Nephron (organoid): Measurements from ENCODE around the gene DCTN2.

Experiments
- H3K27ac Mint-ChIP-seq, 3 experiments: 2 replicates each; pipeline ENCODE4 v1.8.0; 2020; ENCODE audit warnings: mixed read lengths in 3 of 3, mild to moderate bottlenecking in 2 of 3, moderate library complexity in 1 of 3
- H3K27me3 Mint-ChIP-seq: 2 replicates; pipeline ENCODE4 v1.8.0; 2021; ENCODE audit warnings: low read depth, mild to moderate bottlenecking, moderate library complexity, mixed read lengths
- H3K36me3 Mint-ChIP-seq: 2 replicates; pipeline ENCODE4 v1.8.0; 2020; ENCODE audit warnings: low read depth, mixed read lengths
- H3K4me1 Mint-ChIP-seq: 2 replicates; pipeline ENCODE4 v1.8.0; 2020; ENCODE audit warnings: mixed read lengths
- H3K4me3 Mint-ChIP-seq, 3 experiments: 2 replicates each; pipeline ENCODE4 v1.8.0; 2020; ENCODE audit warnings: mild to moderate bottlenecking in 3 of 3, mixed read lengths in 3 of 3, moderate library complexity in 2 of 3
- H3K9me3 Mint-ChIP-seq: 2 replicates; pipeline ENCODE4 v1.8.0; 2020; ENCODE audit warnings: mixed read lengths
- CTCF ChIP-seq, 3 experiments: fragments of 200-600 bp; sonication (generic); IDR thresholded peaks; one replicate each; pipeline ENCODE4 v1.5.0; 2021; ENCODE audit warnings: antibody characterized with exemption in 3 of 3; ENCODE audit not compliant: unreplicated experiment in 3 of 3

The DCTN2 gene

DNA sequence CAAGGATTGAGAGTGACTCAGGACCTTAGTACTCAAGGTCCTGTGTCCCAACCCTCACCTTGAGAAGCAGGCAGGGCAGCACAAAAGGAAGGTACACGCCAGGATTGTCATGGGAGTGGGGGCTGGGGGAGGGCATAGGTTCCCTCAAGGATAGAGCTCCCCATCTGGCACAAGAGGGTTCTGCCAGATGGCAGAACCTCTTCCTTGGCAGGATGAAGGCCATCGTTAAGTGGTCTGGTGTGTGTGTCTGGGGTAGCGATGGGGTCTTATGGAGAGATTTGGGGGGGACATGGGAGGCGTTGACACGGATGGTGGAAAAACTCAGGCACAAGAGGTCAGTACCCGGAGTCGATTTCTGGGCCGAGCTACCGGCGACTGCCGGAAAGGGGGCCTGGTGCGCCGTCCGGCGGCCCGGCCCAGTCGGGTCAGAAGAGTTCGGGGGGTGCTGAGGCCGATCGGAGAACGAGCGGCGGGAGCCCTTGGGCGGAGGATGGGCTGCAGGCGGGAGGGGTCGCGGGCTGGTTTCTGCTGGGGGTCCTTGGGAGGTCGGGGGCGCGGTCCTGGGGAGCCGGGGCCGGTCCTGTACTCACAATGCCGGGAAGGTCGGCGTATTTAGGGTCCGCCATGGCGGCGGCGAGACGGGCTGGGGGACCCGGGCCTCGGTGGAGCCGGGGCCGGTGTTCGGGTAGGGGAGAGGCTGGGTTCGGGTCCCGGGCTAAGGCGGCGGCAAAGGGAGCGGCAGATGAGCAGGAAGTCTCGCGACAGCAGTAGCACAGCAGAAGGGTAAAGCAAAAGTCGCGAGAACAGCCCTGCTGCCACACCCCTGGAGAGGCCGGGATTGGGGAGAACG, at the start of gene DCTN2:
TSS of gene DCTN2 (minus strand) at position 755 of the 850 bp plus-strand sequence. CDS start at position 626, 129 bp downstream.
- Mint-ChIP-seq H3K36me3 (no peaks in the 10 kb centered on the region), H3K4me1 (peaks cover 24% of the 10 kb centered on the region), H3K27me3 (peaks cover 48% of the 10 kb centered on the region), H3K4me3 (peak within 1 kb of the TSS; percentile 96 to 100 (median 98)), H3K9me3 (no peaks in the 10 kb centered on the region), H3K27ac (peak within 1 kb of the TSS; percentile 46 to 91 (median 89))
- no peak for TF ChIP-seq CTCF (IDR thresholded peaks at IDR 0.05; ENCODE audit: unreplicated experiment in 3 of 3)

GRCh38 chr12:57593187-57593586, 46.2 kb upstream of the DCTN2 start:
- Mint-ChIP-seq H3K27me3 (peaks cover 24% of the 10 kb centered on the region), H3K4me3 (peak overlapping the region in 2 of 3 experiments; percentile 91 to 97), H3K9me3 (no peaks in the 10 kb centered on the region), H3K36me3 (peaks cover 19% of the 10 kb centered on the region), H3K4me1 (peaks cover 17% of the 10 kb centered on the region), H3K27ac (no peak overlapping the region)
- no peak for TF ChIP-seq CTCF (IDR thresholded peaks at IDR 0.05; ENCODE audit: unreplicated experiment in 3 of 3)

DNA sequence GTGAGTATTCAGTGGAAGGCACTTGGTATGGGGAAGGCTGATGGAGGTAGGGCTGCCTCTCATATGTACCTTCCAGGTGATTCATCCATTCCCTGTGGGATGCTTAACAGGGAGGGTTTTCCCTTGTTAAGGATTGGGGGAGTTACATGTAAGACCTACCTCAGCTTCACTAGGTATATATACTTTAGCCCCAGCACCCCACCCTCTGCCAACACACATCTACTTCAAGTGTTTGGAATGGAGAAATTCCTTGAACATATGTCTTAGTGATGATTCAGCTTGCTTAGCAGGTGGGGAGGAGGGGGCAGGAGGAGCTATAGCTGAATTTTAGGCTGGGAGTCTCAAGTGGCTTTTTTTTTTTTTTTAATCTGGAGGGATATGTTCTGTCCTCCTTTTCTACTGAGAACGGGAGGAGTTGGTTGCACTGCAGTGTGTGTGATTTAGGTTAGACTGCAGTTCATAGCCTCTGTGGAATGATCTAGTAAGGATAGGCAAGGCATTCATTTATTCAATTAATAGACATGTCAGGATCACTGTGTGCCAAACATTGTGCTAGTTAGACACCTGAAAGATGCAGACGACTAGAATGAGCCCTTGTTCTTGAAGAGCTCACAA, 45.7 kb upstream of the DCTN2 start:
- peaks cover 17% of the 10 kb centered on the region for H3K36me3 Mint-ChIP-seq
- H3K27me3 Mint-ChIP-seq: peaks cover 24% of the 10 kb centered on the region
- H3K9me3 Mint-ChIP-seq: no peaks in the 10 kb centered on the region
- H3K4me3 Mint-ChIP-seq: peak overlapping the region; percentile 91 to 97 (median 95)
- TF ChIP-seq CTCF (IDR thresholded peaks at IDR 0.05; ENCODE audit: unreplicated experiment in 3 of 3): no peak
- peak overlapping the region in 2 of 3 experiments; percentile 82 to 92 for H3K27ac Mint-ChIP-seq
- peaks cover 17% of the 10 kb centered on the region for H3K4me1 Mint-ChIP-seq

GRCh38 chr12:57591782-57592325, 44.9 kb upstream of the DCTN2 start:
- Mint-ChIP-seq H3K27me3 (peaks cover 24% of the 10 kb centered on the region), H3K4me3 (peak overlapping the region; percentile 91 to 97 (median 95)), H3K27ac (peak overlapping the region; percentile 59 to 92 (median 82)), H3K4me1 (peaks cover 17% of the 10 kb centered on the region), H3K36me3 (peaks cover 12% of the 10 kb centered on the region), H3K9me3 (no peaks in the 10 kb centered on the region)
- no peak for TF ChIP-seq CTCF (IDR thresholded peaks at IDR 0.05; ENCODE audit: unreplicated experiment in 3 of 3)

DNA sequence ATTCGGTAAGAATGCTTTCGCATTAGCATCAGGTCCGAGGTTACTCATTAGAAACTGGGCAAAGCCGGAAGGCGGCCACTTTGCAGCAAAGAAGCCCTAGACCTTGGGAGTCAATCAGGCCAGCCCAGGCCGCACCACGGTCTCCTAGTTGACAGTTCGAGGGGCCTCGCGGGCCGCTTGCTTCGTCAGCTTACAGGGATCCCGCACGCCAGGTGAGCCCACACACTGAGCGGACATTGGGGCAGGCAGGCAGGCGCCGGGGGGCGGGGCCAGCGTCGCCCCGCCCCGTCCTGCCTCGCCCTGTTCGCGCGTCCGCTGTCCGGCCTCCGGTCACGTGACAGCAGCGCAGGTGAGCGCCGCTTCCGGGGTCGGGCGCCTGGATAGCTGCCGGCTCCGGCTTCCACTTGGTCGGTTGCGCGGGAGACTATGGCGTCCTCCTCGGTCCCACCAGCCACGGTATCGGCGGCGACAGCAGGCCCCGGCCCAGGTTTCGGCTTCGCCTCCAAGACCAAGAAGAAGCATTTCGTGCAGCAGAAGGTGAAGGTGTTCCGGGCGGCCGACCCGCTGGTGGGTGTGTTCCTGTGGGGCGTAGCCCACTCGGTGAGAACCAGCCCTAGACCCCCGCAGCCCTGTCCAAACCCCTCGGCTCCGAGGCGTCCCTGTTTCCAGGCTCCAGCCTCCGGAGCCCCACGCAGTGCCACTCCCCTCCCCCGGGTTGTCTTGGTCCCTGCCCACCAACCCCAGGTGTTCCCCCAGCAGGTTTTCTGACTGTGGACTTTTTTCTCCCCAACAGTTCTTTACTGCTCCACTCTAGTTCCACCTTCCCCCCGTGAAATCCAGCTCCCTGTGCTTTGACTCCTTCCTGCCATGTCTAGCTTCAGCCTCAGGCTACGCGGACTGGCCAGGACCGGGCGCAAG, 44.1 kb upstream of the DCTN2 start, which contains the start of gene PIP4K2C:
TSS of gene PIP4K2C (plus strand) at position 329 of the 918 bp plus-strand sequence. CDS start at position 427, 98 bp downstream.
- peaks cover 17% of the 10 kb centered on the region for H3K4me1 Mint-ChIP-seq
- H3K27ac Mint-ChIP-seq: peak within 1 kb of the TSS; percentile 59 to 92 (median 82)
- peak within 1 kb of the TSS; percentile 91 to 97 (median 95) for H3K4me3 Mint-ChIP-seq
- peaks cover 24% of the 10 kb centered on the region for H3K27me3 Mint-ChIP-seq
- TF ChIP-seq CTCF (IDR thresholded peaks at IDR 0.05; ENCODE audit: unreplicated experiment in 3 of 3): no peak
- H3K9me3 Mint-ChIP-seq: no peaks in the 10 kb centered on the region
- H3K36me3 Mint-ChIP-seq: peaks cover 8% of the 10 kb centered on the region
